ENCODE data around the gene MACROD2.
"Not testable (repeated sequence)": the region's sequence is repeated elsewhere in the genome, so short reads cannot be mapped to it uniquely, and the experiment has no call there.

Gene MACROD2

GRCh38 chr20:13995086-13995665 lies at the start of gene MACROD2:
Gene MACROD2, plus strand, starts transcription at chr20:13995516.
- H3K36me3 ChIP-seq (ENCODE audit: control insufficient read depth in 1 of 2, insufficient read depth in 2 of 2, low read length in 2 of 2): no peaks in the 10 kb centered on the region
- peak within 1 kb of the TSS; percentile 65 to 93 for H3K4me3 ChIP-seq (ENCODE audit: low read depth in 1 of 2, low read length in 2 of 2)
- peaks cover 6 to 7% of the 10 kb centered on the region in 2 donors for H3K9me3 ChIP-seq (ENCODE audit: control insufficient read depth in 1 of 2, low read length in 2 of 2)
- H3K27ac ChIP-seq (ENCODE audit: low read length): no peak within 1 kb of the TSS
- H3K27me3 ChIP-seq (ENCODE audit: low read depth, low read length): no peaks in the 10 kb centered on the region
- no peaks in the 10 kb centered on the region for H3K4me1 ChIP-seq (ENCODE audit: control insufficient read depth in 1 of 2, insufficient read depth in 2 of 2, low read length in 2 of 2)

GRCh38 chr20:13947719-13948118 lies 47.6 kb upstream of the MACROD2 start:
- no peak overlapping the region for H3K4me3 ChIP-seq (ENCODE audit: low read depth in 1 of 2, low read length in 2 of 2)
- H3K27ac ChIP-seq (ENCODE audit: low read length): no peak overlapping the region
- H3K36me3 ChIP-seq (ENCODE audit: control insufficient read depth in 1 of 2, insufficient read depth in 2 of 2, low read length in 2 of 2): no peaks in the 10 kb centered on the region
- H3K9me3 ChIP-seq (ENCODE audit: control insufficient read depth in 1 of 2, low read length in 2 of 2): no peaks in the 10 kb centered on the region
- H3K4me1 ChIP-seq (ENCODE audit: control insufficient read depth in 1 of 2, insufficient read depth in 2 of 2, low read length in 2 of 2): no peaks in the 10 kb centered on the region
- no peaks in the 10 kb centered on the region for H3K27me3 ChIP-seq (ENCODE audit: low read depth, low read length)

- Histone ChIP-seq H3K27ac (ENCODE audit: low read length) (no peak overlapping the region), H3K27me3 (ENCODE audit: low read depth, low read length) (no peaks in the 10 kb centered on the region), H3K4me1 (ENCODE audit: control insufficient read depth in 1 of 2, insufficient read depth in 2 of 2, low read length in 2 of 2) (no peaks in the 10 kb centered on the region), H3K36me3 (ENCODE audit: control insufficient read depth in 1 of 2, insufficient read depth in 2 of 2, low read length in 2 of 2) (no peaks in the 10 kb centered on the region), H3K4me3 (ENCODE audit: low read depth in 1 of 2, low read length in 2 of 2) (no peak overlapping the region), H3K9me3 (ENCODE audit: control insufficient read depth in 1 of 2, low read length in 2 of 2) (no peaks in the 10 kb centered on the region)
Observed at GRCh38 chr20:13953227-13953626, 42.1 kb upstream of the MACROD2 start.

- no peaks in the 10 kb centered on the region for H3K36me3 ChIP-seq (ENCODE audit: control insufficient read depth in 1 of 2, insufficient read depth in 2 of 2, low read length in 2 of 2)
- no peaks in the 10 kb centered on the region for H3K4me1 ChIP-seq (ENCODE audit: control insufficient read depth in 1 of 2, insufficient read depth in 2 of 2, low read length in 2 of 2)
- H3K9me3 ChIP-seq (ENCODE audit: control insufficient read depth in 1 of 2, low read length in 2 of 2): no peaks in the 10 kb centered on the region
- no peak overlapping the region for H3K4me3 ChIP-seq (ENCODE audit: low read depth in 1 of 2, low read length in 2 of 2)
- H3K27me3 ChIP-seq (ENCODE audit: low read depth, low read length): no peaks in the 10 kb centered on the region
- H3K27ac ChIP-seq (ENCODE audit: low read length): no peak overlapping the region
Observed at GRCh38 chr20:13960119-13960518, 35.2 kb upstream of the MACROD2 start.

- no peaks in the 10 kb centered on the region for H3K9me3 ChIP-seq (ENCODE audit: control insufficient read depth in 1 of 2, low read length in 2 of 2)
- H3K27me3 ChIP-seq (ENCODE audit: low read depth, low read length): no peaks in the 10 kb centered on the region
- H3K4me1 ChIP-seq (ENCODE audit: control insufficient read depth in 1 of 2, insufficient read depth in 2 of 2, low read length in 2 of 2): no peaks in the 10 kb centered on the region
- no peaks in the 10 kb centered on the region for H3K36me3 ChIP-seq (ENCODE audit: control insufficient read depth in 1 of 2, insufficient read depth in 2 of 2, low read length in 2 of 2)
- no peak overlapping the region for H3K4me3 ChIP-seq (ENCODE audit: low read depth in 1 of 2, low read length in 2 of 2)
- no peak overlapping the region for H3K27ac ChIP-seq (ENCODE audit: low read length)
Observed at GRCh38 chr20:13960525-13960924, 34.8 kb upstream of the MACROD2 start.

GRCh38 chr20:13984211-13984610 lies 11.1 kb upstream of the MACROD2 start:
- Histone ChIP-seq H3K36me3 (ENCODE audit: control insufficient read depth in 1 of 2, insufficient read depth in 2 of 2, low read length in 2 of 2) (no peaks in the 10 kb centered on the region), H3K4me1 (ENCODE audit: control insufficient read depth in 1 of 2, insufficient read depth in 2 of 2, low read length in 2 of 2) (no peaks in the 10 kb centered on the region), H3K27ac (ENCODE audit: low read length) (no peak overlapping the region), H3K4me3 (ENCODE audit: low read depth in 1 of 2, low read length in 2 of 2) (no peak overlapping the region), H3K27me3 (ENCODE audit: low read depth, low read length) (no peaks in the 10 kb centered on the region), H3K9me3 (ENCODE audit: control insufficient read depth in 1 of 2, low read length in 2 of 2) (no peaks in the 10 kb centered on the region)

GRCh38 chr20:13990465-13990864 lies 4.9 kb upstream of the MACROD2 start, which contains the start of gene SEL1L2:
Gene SEL1L2, minus strand, starts transcription at chr20:13990614. Its CDS starts 80 bp downstream, at chr20:13990534.
- Histone ChIP-seq H3K27me3 (ENCODE audit: low read depth, low read length) (no peaks in the 10 kb centered on the region), H3K36me3 (ENCODE audit: control insufficient read depth in 1 of 2, insufficient read depth in 2 of 2, low read length in 2 of 2) (no peaks in the 10 kb centered on the region), H3K4me3 (ENCODE audit: low read depth in 1 of 2, low read length in 2 of 2) (no peak within 1 kb of the TSS), H3K4me1 (ENCODE audit: control insufficient read depth in 1 of 2, insufficient read depth in 2 of 2, low read length in 2 of 2) (no peaks in the 10 kb centered on the region), H3K9me3 (ENCODE audit: control insufficient read depth in 1 of 2, low read length in 2 of 2) (peaks cover 6 to 7% of the 10 kb centered on the region in 2 donors), H3K27ac (ENCODE audit: low read length) (no peak within 1 kb of the TSS)

GRCh38 chr20:13991311-13991710 lies 4.0 kb upstream of the MACROD2 start:
- Histone ChIP-seq H3K9me3 (ENCODE audit: control insufficient read depth in 1 of 2, low read length in 2 of 2) (peaks cover 6 to 7% of the 10 kb centered on the region in 2 donors), H3K27me3 (ENCODE audit: low read depth, low read length) (no peaks in the 10 kb centered on the region), H3K4me3 (ENCODE audit: low read depth in 1 of 2, low read length in 2 of 2) (no peak overlapping the region), H3K27ac (ENCODE audit: low read length) (no peak overlapping the region), H3K36me3 (ENCODE audit: control insufficient read depth in 1 of 2, insufficient read depth in 2 of 2, low read length in 2 of 2) (no peaks in the 10 kb centered on the region), H3K4me1 (ENCODE audit: control insufficient read depth in 1 of 2, insufficient read depth in 2 of 2, low read length in 2 of 2) (no peaks in the 10 kb centered on the region)

GRCh38 chr20:13991955-13992354 lies 3.4 kb upstream of the MACROD2 start:
- H3K4me1 ChIP-seq (ENCODE audit: control insufficient read depth in 1 of 2, insufficient read depth in 2 of 2, low read length in 2 of 2); H3K9me3 ChIP-seq (ENCODE audit: control insufficient read depth in 1 of 2, low read length in 2 of 2); H3K4me3 ChIP-seq (ENCODE audit: low read depth in 1 of 2, low read length in 2 of 2): not testable (repeated sequence)

GRCh38 chr20:13995841-13996240 lies 525 bp downstream of the MACROD2 start:
- Histone ChIP-seq H3K4me3 (ENCODE audit: low read depth in 1 of 2, low read length in 2 of 2) (peak overlapping the region; percentile 65 to 93), H3K36me3 (ENCODE audit: control insufficient read depth in 1 of 2, insufficient read depth in 2 of 2, low read length in 2 of 2) (no peaks in the 10 kb centered on the region), H3K4me1 (ENCODE audit: control insufficient read depth in 1 of 2, insufficient read depth in 2 of 2, low read length in 2 of 2) (no peaks in the 10 kb centered on the region), H3K27ac (ENCODE audit: low read length) (no peak overlapping the region), H3K27me3 (ENCODE audit: low read depth, low read length) (no peaks in the 10 kb centered on the region), H3K9me3 (ENCODE audit: control insufficient read depth in 1 of 2, low read length in 2 of 2) (peaks cover 6 to 7% of the 10 kb centered on the region in 2 donors)

More at GRCh38 chr20:13991955-13992354, 3.4 kb upstream of the MACROD2 start:
- H3K27ac ChIP-seq (ENCODE audit: low read length); H3K36me3 ChIP-seq (ENCODE audit: control insufficient read depth in 1 of 2, insufficient read depth in 2 of 2, low read length in 2 of 2); H3K27me3 ChIP-seq (ENCODE audit: low read depth, low read length): not testable (repeated sequence)

- Histone ChIP-seq H3K27ac (ENCODE audit: low read length) (no peak overlapping the region), H3K4me1 (ENCODE audit: control insufficient read depth in 1 of 2, insufficient read depth in 2 of 2, low read length in 2 of 2) (no peaks in the 10 kb centered on the region), H3K27me3 (ENCODE audit: low read depth, low read length) (no peaks in the 10 kb centered on the region), H3K36me3 (ENCODE audit: control insufficient read depth in 1 of 2, insufficient read depth in 2 of 2, low read length in 2 of 2) (no peaks in the 10 kb centered on the region), H3K9me3 (ENCODE audit: control insufficient read depth in 1 of 2, low read length in 2 of 2) (peaks cover 6% of the 10 kb centered on the region in 2 donors), H3K4me3 (ENCODE audit: low read depth in 1 of 2, low read length in 2 of 2) (peak overlapping the region; percentile 65 to 93)
Observed at GRCh38 chr20:13996265-13996664, 949 bp downstream of the MACROD2 start.

GRCh38 chr20:14000917-14001316 lies 5.6 kb downstream of the MACROD2 start:
- Histone ChIP-seq H3K4me1 (ENCODE audit: control insufficient read depth in 1 of 2, insufficient read depth in 2 of 2, low read length in 2 of 2) (no peaks in the 10 kb centered on the region), H3K9me3 (ENCODE audit: control insufficient read depth in 1 of 2, low read length in 2 of 2) (no peaks in the 10 kb centered on the region), H3K36me3 (ENCODE audit: control insufficient read depth in 1 of 2, insufficient read depth in 2 of 2, low read length in 2 of 2) (no peaks in the 10 kb centered on the region), H3K27ac (ENCODE audit: low read length) (no peak overlapping the region), H3K27me3 (ENCODE audit: low read depth, low read length) (no peaks in the 10 kb centered on the region), H3K4me3 (ENCODE audit: low read depth in 1 of 2, low read length in 2 of 2) (no peak overlapping the region)

All from muscle layer of duodenum (tissue), 2 donors.